B cell (primary cell): ENCODE data around the gene MR1. TPM values are rescaled to one million over a fixed set of nuclear protein-coding genes. Genes with fewer than 3 reads are reported as not detected.
A peak's percentile ranks its signal among the peaks of the same experiment; 100 is the strongest.

Source experiments
- ATAC-seq: fragments of 200-7000 bp; cut with Tn5 transposase; one replicate; pipeline ENCODE4 v1.10.0; 2021; ENCODE audit warnings: low read depth, mild to moderate bottlenecking, moderate number of reproducible peaks, moderate library complexity
- CTCF ChIA-PET: fragments of 350-600 bp; sonication (Branson Sonifier 250); formaldehyde crosslinking; loops from one replicate; lab custom pipeline; 2021; ENCODE audit warnings: antibody characterized with exemption, inconsistent platforms; lab: Charles Lee
- POLR2A ChIA-PET: fragments of 350-600 bp; sonication (Branson Sonifier 250); formaldehyde crosslinking; loops from one replicate; lab custom pipeline; 2021; ENCODE audit warnings: antibody characterized with exemption; lab: Charles Lee
- DNase-seq: peaks from one replicate; pipeline ENCODE4 v3.0.0; 2013
- H2AFZ ChIP-seq: 2 replicates; pipeline ENCODE4 v1.6.1; 2012; ENCODE audit warnings: mild to moderate bottlenecking, low read depth, low read length; ENCODE audit not compliant: insufficient read depth, poor library complexity, severe bottlenecking
- H3K27ac ChIP-seq, 2 donors: 1 replicate in 1 of 2; 2 replicates in 1 of 2; pipeline ENCODE4 v1.5.1; 2012 to 2013; ENCODE audit warnings: low read length in 2 of 2, mild to moderate bottlenecking in 2 of 2, moderate library complexity in 1 of 2
- H3K27me3 ChIP-seq, 4 experiments: fragments of 200-600 bp in 1 of 4; sonication (generic) in 1 of 4; replicated peaks in 1 of 4; 1 replicate in 2 of 4; 2 replicates in 2 of 4; pipeline versions ENCODE4 v1.6.1 to v1.7.0; 2013 to 2016; ENCODE audit warnings: low read length in 3 of 4, mild to moderate bottlenecking in 2 of 4, mixed read lengths in 1 of 4, moderate library complexity in 1 of 4; ENCODE audit not compliant: insufficient read depth in 4 of 4, control insufficient read depth in 3 of 4; ENCODE audit errors: control extremely low read depth in 1 of 4
- H3K36me3 ChIP-seq, 2 experiments: replicated peaks in 1 of 2; 1 replicate in 1 of 2; 2 replicates in 1 of 2; pipeline versions ENCODE4 v1.6.1 to v1.7.1; 2013; ENCODE audit warnings: low read length in 1 of 2; ENCODE audit not compliant: insufficient read depth in 2 of 2, control insufficient read depth in 1 of 2; ENCODE audit errors: control extremely low read depth in 1 of 2, extremely low read depth in 1 of 2
- H3K4me1 ChIP-seq, 2 donors: fragments of 200-600 bp in 1 of 2; sonication (generic) in 1 of 2; 1 replicate in 1 of 2; 2 replicates in 1 of 2; pipeline versions ENCODE4 v1.5.1 to v1.6.1; 2013 to 2017; ENCODE audit warnings: low read length in 2 of 2; ENCODE audit not compliant: control insufficient read depth in 2 of 2, insufficient read depth in 2 of 2
- H3K4me2 ChIP-seq: replicated peaks from 2 replicates; pipeline ENCODE3; 2012; ENCODE audit warnings: mild to moderate bottlenecking, low read depth, low read length; ENCODE audit not compliant: poor library complexity, severe bottlenecking
- H3K4me3 ChIP-seq, 5 experiments: fragments of 200-600 bp in 1 of 5; sonication (generic) in 1 of 5; 1 replicate in 3 of 5; 2 replicates in 2 of 5; pipeline versions ENCODE4 v1.5.1 to v1.7.0; 2011 to 2016; ENCODE audit warnings: low read length in 4 of 5, mild to moderate bottlenecking in 4 of 5, low read depth in 2 of 5, control low read depth in 1 of 5, moderate library complexity in 1 of 5; ENCODE audit not compliant: insufficient read depth in 1 of 5; ENCODE audit errors: control extremely low read depth in 1 of 5, extremely low read depth in 1 of 5
- H3K79me2 ChIP-seq: fragments of 200-600 bp; sonication (generic); one replicate; pipeline ENCODE4 v1.6.0; 2016; ENCODE audit warnings: low read length; ENCODE audit not compliant: control insufficient read depth, insufficient read depth
- H3K9ac ChIP-seq: fragments of 200-600 bp; sonication (generic); 2 replicates; pipeline ENCODE4 v1.6.1; 2017; ENCODE audit warnings: mild to moderate bottlenecking, low read length, moderate library complexity
- H3K9me3 ChIP-seq, 3 donors: one replicate each; pipeline versions ENCODE4 v1.6.1 to v1.7.1; 2013; ENCODE audit warnings: low read length in 2 of 3; ENCODE audit not compliant: control insufficient read depth in 2 of 3, insufficient read depth in 1 of 3; ENCODE audit errors: control extremely low read depth in 1 of 3
- H4K20me1 ChIP-seq: 2 replicates; pipeline ENCODE4 v1.6.0; 2012; ENCODE audit warnings: mild to moderate bottlenecking, low read length; ENCODE audit not compliant: insufficient read depth, control insufficient read depth, poor library complexity, severe bottlenecking
- H3K27ac Mint-ChIP-seq: one replicate; pipeline ENCODE4 v1.8.0; 2021; ENCODE audit warnings: mixed read lengths
- H3K27me3 Mint-ChIP-seq: one replicate; pipeline ENCODE4 v1.8.0; 2021; ENCODE audit warnings: mixed read lengths
- H3K4me1 Mint-ChIP-seq: one replicate; pipeline ENCODE4 v1.8.0; 2021; ENCODE audit warnings: mixed read lengths
- H3K4me3 Mint-ChIP-seq: one replicate; pipeline ENCODE4 v1.8.0; 2021; ENCODE audit warnings: mixed read lengths
- H3K9me3 Mint-ChIP-seq: one replicate; pipeline ENCODE4 v1.8.0; 2022; ENCODE audit warnings: mixed read lengths; ENCODE audit not compliant: insufficient read depth
- CTCF ChIP-seq: fragments of 200-600 bp; IDR thresholded peaks from one replicate; pipeline ENCODE4 v1.8.0; 2022; ENCODE audit warnings: antibody characterized with exemption, mild to moderate bottlenecking
- EZH2 ChIP-seq: IDR thresholded peaks from 2 replicates; pipeline ENCODE4 v1.6.1; 2012; ENCODE audit warnings: borderline replicate concordance, low read depth, mild to moderate bottlenecking, moderate library complexity, low read length; ENCODE audit not compliant: insufficient read depth, poor library complexity, severe bottlenecking
- WGBS: methylation state at CpG from one replicate; pipeline ENCODE4 v1.1.5; 2013; ENCODE audit warnings: missing lambda C conversion rate; ENCODE audit not compliant: insufficient coverage; 5-methylcytosine and 5-hydroxymethylcytosine counted together
- intact Hi-C: fragments of 100-400 bp; cut with micrococcal nuclease; formaldehyde crosslinking; loops from one replicate; pipeline ENCODE4 v1.10.0; 2022
- polyA plus RNA-seq: library from polyadenylated mRNA; depleted of rRNA; stranded (reverse); fragments of >200 nt; gene quantifications from 2 replicates; pipeline ENCODE4 v1.2.3, GENCODE V29; 2012
- total RNA-seq, 2 donors: library from RNA; stranded (reverse); fragments of 120-200 nt in 1 of 2; gene quantifications; 1 replicate in 1 of 2; 2 replicates in 1 of 2; pipeline versions ENCODE4 v1.2.3 to v1.2.4, GENCODE V29; 2013 to 2022

Gene MR1
- total and polyA plus RNA-seq, 2 donors (not counting 1 experiment from before 2014, with no cell fraction given): 9.5 to 28.2 TPM

GRCh38 chr1:181106022-181106312 lies 72.2 kb downstream of the MR1 start:
- H3K4me1 ChIP-seq: peaks cover 16 to 23% of the 10 kb centered on the region in 2 donors
- DNase-seq: no peak
- Mint-ChIP-seq H3K4me1 (peaks cover 36% of the 10 kb centered on the region), H3K27ac (peak overlapping the region; percentile 86), H3K27me3 (no peaks in the 10 kb centered on the region), H3K9me3 (no peaks in the 10 kb centered on the region), H3K4me3 (peak overlapping the region; percentile 87)
- intact Hi-C loops: loop anchor here (10.0 kb wide), 1 partner anchor 1151 kb away; the partner anchor contains the start of gene CEP350
- H3K9ac ChIP-seq: peak overlapping the region; percentile 60
- no peak for TF ChIP-seq EZH2
- TF ChIP-seq CTCF: no peak
- H3K27me3 ChIP-seq: no peaks in the 10 kb centered on the region
- CTCF ChIA-PET: interaction anchor here (1.0 to 6.8 kb wide), 9 partner anchors 9 to 88 kb away, joined by 5 to 141 read pairs (median 9); partner anchors contain the start of genes IER5 and STX6
- H3K27ac ChIP-seq: peak overlapping the region; percentile 3 to 54
- no peak for ATAC-seq
- 88% methylated on average over 2 of the region's 3 CpGs for WGBS
- POLR2A ChIA-PET: interaction anchor here (1.1 to 6.8 kb wide), 7 partner anchors 11 to 35 kb away, joined by 3 to 98 read pairs (median 19); partner anchors contain the start of gene IER5
- H2AFZ ChIP-seq: peak overlapping the region; percentile 69
- peak overlapping the region; percentile 84 for H3K4me2 ChIP-seq
- H3K79me2 ChIP-seq: no peaks in the 10 kb centered on the region
- no peaks in the 10 kb centered on the region for H3K36me3 ChIP-seq
- peak overlapping the region in 4 of 5 experiments; percentile 30 to 59 (median 39) for H3K4me3 ChIP-seq
- H3K9me3 ChIP-seq: no peaks in the 10 kb centered on the region
- H4K20me1 ChIP-seq: no peaks in the 10 kb centered on the region

GRCh38 chr1:181106479-181106878 lies 72.7 kb downstream of the MR1 start:
- Histone ChIP-seq H4K20me1 (no peaks in the 10 kb centered on the region), H3K4me1 (peaks cover 16 to 23% of the 10 kb centered on the region in 2 donors), H3K9ac (no peak overlapping the region), H3K27me3 (no peaks in the 10 kb centered on the region), H2AFZ (no peak overlapping the region), H3K79me2 (no peaks in the 10 kb centered on the region), H3K27ac (no peak overlapping the region), H3K4me2 (no peak overlapping the region), H3K9me3 (no peaks in the 10 kb centered on the region), H3K4me3 (no peak overlapping the region), H3K36me3 (no peaks in the 10 kb centered on the region)
- 50% methylated on average over 4 of the region's 6 CpGs for WGBS
- DNase-seq (no peak), ATAC-seq (no peak)
- POLR2A ChIA-PET: interaction anchor here (0.6 to 6.8 kb wide), 3 partner anchors 16 to 29 kb away, joined by 3 to 98 read pairs (median 40); partner anchors contain the start of gene IER5
- H3K4me1 Mint-ChIP-seq: peaks cover 36% of the 10 kb centered on the region
- no peak overlapping the region for H3K27ac Mint-ChIP-seq
- H3K9me3 Mint-ChIP-seq: no peaks in the 10 kb centered on the region
- TF ChIP-seq CTCF: no peak
- TF ChIP-seq EZH2: no peak
- H3K4me3 Mint-ChIP-seq: peak overlapping the region; percentile 87
- H3K27me3 Mint-ChIP-seq: no peaks in the 10 kb centered on the region
- CTCF ChIA-PET: interaction anchor here (1.0 to 6.8 kb wide), 9 partner anchors 8 to 88 kb away, joined by 3 to 141 read pairs (median 9); partner anchors contain the start of genes IER5 and STX6
- intact Hi-C loops: loop anchor here (10.0 kb wide), 1 partner anchor 1152 kb away; the partner anchor contains the start of gene CEP350
